HL-60 (cell line): ENCODE measurements around the gene CD34.

Source experiments
- CTCF ChIP-seq: IDR thresholded peaks from one replicate; pipeline ENCODE4 v1.5.1; 2011; ENCODE audit warnings: low read length, control low read depth, inconsistent platforms; ENCODE audit not compliant: insufficient read depth
- GABPA ChIP-seq: IDR thresholded peaks from 2 replicates; pipeline ENCODE4 v1.6.1; 2012; ENCODE audit warnings: low read depth
- POLR2AphosphoS5 ChIP-seq: IDR thresholded peaks from 2 replicates; pipeline ENCODE4 v1.6.1; 2012; ENCODE audit warnings: low read depth
- REST ChIP-seq: IDR thresholded peaks from 2 replicates; pipeline ENCODE4 v1.6.1; 2012; ENCODE audit warnings: low read depth; ENCODE audit not compliant: insufficient replicate concordance
- SPI1 ChIP-seq: IDR thresholded peaks from 2 replicates; pipeline ENCODE4 v1.6.1; 2012; ENCODE audit warnings: low read depth, mild to moderate bottlenecking, borderline replicate concordance

GRCh38 chr1:207908107-207908734 is 2.7 kb downstream of the CD34 start:
- TF ChIP-seq CTCF (no peak), POLR2AphosphoS5 (no peak), REST (no peak), SPI1 (no peak), GABPA (no peak)
